Activated gamma-delta T cell (primary cell): Measurements from ENCODE around the gene CDK5RAP2.

ENCODE experiments used
- DNase-seq: peaks from one replicate; lab custom pipeline; 2025; lab: John Stamatoyannopoulos, UW

Gene CDK5RAP2

DNA sequence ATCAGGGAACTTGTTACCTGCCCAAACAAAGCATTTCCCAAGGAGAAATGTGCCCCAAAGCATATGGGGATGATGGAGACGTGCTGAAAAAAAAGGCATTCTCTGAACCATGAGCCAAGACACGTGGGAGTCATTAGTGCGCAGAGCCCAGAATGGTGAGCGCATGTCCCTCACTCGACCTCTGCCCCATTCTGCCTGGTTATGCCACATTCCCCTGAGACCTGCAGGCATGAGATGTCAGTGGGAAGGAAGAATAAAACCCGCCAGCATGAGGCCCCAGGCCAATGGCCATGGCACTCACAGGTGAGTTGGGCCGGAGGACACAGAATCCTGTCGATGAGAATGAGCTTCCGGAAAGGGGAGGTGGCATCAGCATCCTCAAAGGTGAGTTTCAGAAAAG is 228.9 kb downstream of the CDK5RAP2 start:
- DNase-seq = no peak

DNA sequence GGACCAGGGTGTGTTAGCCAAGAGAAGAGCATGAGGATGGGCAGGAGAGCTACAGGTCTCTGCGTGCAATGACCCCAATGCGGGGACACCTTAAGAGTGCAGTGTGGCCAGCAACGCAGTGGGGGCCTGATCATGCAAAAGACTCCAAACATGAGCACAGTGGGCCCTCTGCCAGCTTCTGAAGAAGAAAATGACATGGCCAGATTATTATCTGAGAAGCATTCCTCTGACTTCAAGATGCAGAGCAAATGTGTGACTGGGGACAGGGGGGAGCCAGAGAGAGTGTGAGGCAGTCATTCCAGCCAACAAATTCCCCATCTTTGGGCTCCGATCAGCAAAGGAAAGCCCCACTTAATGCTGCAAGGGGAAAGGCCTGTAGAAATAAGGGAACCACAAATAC is 229.4 kb downstream of the CDK5RAP2 start:
- DNase-seq = no peak

DNA sequence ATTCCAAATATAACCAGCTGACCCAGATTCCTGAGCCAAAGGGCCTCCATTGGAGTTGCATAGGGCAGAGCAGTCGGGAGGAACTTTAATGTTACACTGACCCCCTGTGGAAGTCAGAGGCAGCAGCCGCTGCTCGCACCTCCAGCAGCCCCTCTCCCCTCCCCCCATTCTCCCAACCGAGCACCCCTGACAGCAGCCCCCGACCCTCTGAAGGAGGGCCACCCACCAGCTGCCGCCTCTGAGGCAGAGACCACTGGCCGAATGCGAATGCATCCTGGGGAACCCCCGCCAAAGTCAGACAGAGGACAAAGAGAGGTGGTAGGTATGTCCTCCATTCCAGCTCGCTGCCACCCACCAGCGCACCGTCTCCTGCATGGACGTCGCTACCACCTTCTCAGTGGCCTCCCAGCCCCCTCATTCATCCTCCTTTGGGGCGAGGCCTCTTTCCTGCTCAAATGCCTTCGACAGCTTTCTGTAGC is 231.0 kb downstream of the CDK5RAP2 start:
- DNase-seq = no peak

DNA sequence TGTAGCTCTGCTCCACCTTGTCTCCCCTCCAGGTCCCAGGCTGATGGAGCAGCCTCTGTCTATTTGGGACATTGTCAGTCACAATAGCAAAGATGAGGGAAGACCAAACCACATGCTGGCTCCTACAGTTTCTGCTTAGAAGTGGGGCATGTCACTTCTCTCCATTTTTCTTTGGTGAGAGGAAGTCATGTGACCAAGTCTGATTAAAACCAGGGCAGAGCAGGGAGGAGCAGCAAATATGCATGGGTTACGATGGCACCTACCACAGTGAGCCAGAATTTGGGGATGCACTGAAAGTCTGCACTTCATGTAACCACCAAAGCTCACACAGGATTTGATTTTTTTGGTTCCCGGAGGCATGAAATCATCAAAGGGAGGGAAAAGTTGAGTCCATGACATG is 234.6 kb downstream of the CDK5RAP2 start:
- no peak for DNase-seq

DNA sequence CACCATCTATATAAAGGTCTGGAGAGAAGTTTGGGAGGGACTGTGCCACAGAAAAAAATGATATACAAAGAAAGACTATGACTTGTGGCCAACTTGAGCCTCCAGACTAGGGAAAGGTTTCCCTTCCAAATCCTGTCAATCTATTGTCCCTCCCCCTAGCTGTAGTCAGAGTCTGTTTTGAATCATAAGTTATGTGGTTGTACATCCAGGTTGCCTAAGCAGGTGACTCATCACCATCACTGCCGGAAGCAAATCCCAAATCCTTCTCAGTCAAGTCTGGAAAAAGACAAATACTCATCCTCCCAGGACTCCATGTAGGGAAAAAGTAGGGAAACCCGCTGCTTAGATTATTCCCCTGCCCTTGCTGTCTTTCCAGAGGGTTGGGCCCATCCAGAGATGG is 235.7 kb downstream of the CDK5RAP2 start:
- DNase-seq = no peak

DNA sequence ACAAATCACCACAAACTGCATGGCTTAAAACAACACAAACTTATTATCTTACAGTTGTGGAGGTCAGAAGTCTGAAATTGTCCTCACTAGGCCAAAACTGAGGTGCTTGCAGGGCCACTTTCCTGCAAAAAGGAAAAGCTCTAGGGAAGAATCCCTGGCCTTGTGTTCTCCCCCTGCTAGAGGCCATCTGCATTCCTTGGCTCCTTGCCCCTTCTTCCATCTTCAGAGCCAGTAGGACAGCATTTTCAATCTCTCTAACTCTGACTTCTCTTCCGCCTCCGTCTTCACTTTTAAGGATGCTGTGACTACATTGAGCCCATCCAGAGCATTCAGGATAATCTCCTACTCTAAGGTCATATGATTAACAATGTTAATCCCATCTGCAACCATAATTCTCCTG is 236.6 kb downstream of the CDK5RAP2 start:
- no peak for DNase-seq
